Measurements from ENCODE around the gene ARF6.

The ARF6 gene

GRCh38 chr14:49863487-49864281, 29.2 kb upstream of the ARF6 start:
- ChIA-PET CTCF (interaction anchor here (0.6 to 6.1 kb wide), 12 partner anchors 10 to 962 kb away, joined by 3 to 91 read pairs (median 7); partner anchors contain the start of gene NEMF), POLR2A (interaction anchor here (0.5 to 2.9 kb wide), 14 partner anchors 10 to 517 kb away, joined by 3 to 19 read pairs (median 5); partner anchors contain the start of genes ARF6, MGAT2, NEMF and POLE2)
- Histone ChIP-seq H3K36me3 (ENCODE audit: control insufficient read depth in 2 of 2, insufficient read depth in 1 of 2, low read length in 2 of 2) (no peaks in the 10 kb centered on the region), H3K9me3 (ENCODE audit: control insufficient read depth, insufficient read depth, low read depth, low read length) (no peaks in the 10 kb centered on the region), H3K4me1 (ENCODE audit: control insufficient read depth, insufficient read depth, low read length) (peaks cover 5% of the 10 kb centered on the region; the same call in 1 of the 2 replicates), H3K4me3 (ENCODE audit: low read depth, low read length) (peak overlapping the region; percentile 53), H3K27ac (ENCODE audit: extremely low read depth, low read depth, low read length) (peak overlapping the region; percentile 77)
- peak; percentile 48; the same call in 1 of the 2 replicates for TF ChIP-seq TSHZ1 (tag by site-specific recombination; IDR thresholded peaks at IDR 0.05; ENCODE audit: borderline replicate concordance)
- TF ChIP-seq, protein P1, sequence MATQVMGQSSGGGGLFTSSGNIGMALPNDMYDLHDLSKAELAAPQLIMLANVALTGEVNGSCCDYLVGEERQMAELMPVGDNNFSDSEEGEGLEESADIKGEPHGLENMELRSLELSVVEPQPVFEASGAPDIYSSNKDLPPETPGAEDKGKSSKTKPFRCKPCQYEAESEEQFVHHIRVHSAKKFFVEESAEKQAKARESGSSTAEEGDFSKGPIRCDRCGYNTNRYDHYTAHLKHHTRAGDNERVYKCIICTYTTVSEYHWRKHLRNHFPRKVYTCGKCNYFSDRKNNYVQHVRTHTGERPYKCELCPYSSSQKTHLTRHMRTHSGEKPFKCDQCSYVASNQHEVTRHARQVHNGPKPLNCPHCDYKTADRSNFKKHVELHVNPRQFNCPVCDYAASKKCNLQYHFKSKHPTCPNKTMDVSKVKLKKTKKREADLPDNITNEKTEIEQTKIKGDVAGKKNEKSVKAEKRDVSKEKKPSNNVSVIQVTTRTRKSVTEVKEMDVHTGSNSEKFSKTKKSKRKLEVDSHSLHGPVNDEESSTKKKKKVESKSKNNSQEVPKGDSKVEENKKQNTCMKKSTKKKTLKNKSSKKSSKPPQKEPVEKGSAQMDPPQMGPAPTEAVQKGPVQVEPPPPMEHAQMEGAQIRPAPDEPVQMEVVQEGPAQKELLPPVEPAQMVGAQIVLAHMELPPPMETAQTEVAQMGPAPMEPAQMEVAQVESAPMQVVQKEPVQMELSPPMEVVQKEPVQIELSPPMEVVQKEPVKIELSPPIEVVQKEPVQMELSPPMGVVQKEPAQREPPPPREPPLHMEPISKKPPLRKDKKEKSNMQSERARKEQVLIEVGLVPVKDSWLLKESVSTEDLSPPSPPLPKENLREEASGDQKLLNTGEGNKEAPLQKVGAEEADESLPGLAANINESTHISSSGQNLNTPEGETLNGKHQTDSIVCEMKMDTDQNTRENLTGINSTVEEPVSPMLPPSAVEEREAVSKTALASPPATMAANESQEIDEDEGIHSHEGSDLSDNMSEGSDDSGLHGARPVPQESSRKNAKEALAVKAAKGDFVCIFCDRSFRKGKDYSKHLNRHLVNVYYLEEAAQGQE (tag by site-specific recombination; IDR thresholded peaks at IDR 0.05) = no peak
- TF ChIP-seq, protein P2, sequence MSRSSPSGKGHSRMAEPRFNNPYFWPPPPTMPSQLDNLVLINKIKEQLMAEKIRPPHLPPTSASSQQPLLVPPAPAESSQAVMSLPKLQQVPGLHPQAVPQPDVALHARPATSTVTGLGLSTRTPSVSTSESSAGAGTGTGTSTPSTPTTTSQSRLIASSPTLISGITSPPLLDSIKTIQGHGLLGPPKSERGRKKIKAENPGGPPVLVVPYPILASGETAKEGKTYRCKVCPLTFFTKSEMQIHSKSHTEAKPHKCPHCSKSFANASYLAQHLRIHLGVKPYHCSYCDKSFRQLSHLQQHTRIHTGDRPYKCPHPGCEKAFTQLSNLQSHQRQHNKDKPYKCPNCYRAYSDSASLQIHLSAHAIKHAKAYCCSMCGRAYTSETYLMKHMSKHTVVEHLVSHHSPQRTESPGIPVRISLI (tag by site-specific recombination; IDR thresholded peaks at IDR 0.05) = peak; percentile 88
- no peak for TF ChIP-seq ZNF549 (tag by site-specific recombination; IDR thresholded peaks at IDR 0.05)
- no peak for TF ChIP-seq ZNF76 (tag by site-specific recombination; IDR thresholded peaks at IDR 0.05; ENCODE audit: borderline replicate concordance, low read depth)
- TF ChIP-seq, protein P3, sequence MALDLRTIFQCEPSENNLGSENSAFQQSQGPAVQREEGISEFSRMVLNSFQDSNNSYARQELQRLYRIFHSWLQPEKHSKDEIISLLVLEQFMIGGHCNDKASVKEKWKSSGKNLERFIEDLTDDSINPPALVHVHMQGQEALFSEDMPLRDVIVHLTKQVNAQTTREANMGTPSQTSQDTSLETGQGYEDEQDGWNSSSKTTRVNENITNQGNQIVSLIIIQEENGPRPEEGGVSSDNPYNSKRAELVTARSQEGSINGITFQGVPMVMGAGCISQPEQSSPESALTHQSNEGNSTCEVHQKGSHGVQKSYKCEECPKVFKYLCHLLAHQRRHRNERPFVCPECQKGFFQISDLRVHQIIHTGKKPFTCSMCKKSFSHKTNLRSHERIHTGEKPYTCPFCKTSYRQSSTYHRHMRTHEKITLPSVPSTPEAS (tag by site-specific recombination; IDR thresholded peaks at IDR 0.05) = no peak
- no peak for TF ChIP-seq ZNF426 (tag by site-specific recombination; IDR thresholded peaks at IDR 0.05)
- no peak for TF ChIP-seq ZNF16 (tag by site-specific recombination; IDR thresholded peaks at IDR 0.05; ENCODE audit: low read depth)
- 0 out of 2 replicates have a peak, but pooled peaks have one; percentile 49 for TF ChIP-seq PRDM4 (tag by site-specific recombination; IDR thresholded peaks at IDR 0.05)
- no peak for TF ChIP-seq ZNF175 (tag by site-specific recombination; IDR thresholded peaks at IDR 0.05)
- TF ChIP-seq ZNF354C (tag by site-specific recombination; IDR thresholded peaks at IDR 0.05; ENCODE audit: borderline replicate concordance, low read depth) = no peak
- no peak for TF ChIP-seq AEBP2 (tag by site-specific recombination; IDR thresholded peaks at IDR 0.05; ENCODE audit: borderline replicate concordance)
- TF ChIP-seq ZNF488 (tag by site-specific recombination; IDR thresholded peaks at IDR 0.05) = no peak
- no peak for TF ChIP-seq ZNF747 (tag by site-specific recombination; IDR thresholded peaks at IDR 0.05)
- TF ChIP-seq BCL11B (tag by site-specific recombination; IDR thresholded peaks at IDR 0.05; ENCODE audit: low read depth) = no peak
- peak; percentile 92 for TF ChIP-seq ZBTB48 (tag by site-specific recombination; IDR thresholded peaks at IDR 0.05)
- TF ChIP-seq ZNF133 (tag by site-specific recombination; IDR thresholded peaks at IDR 0.05) = no peak
- no peak for TF ChIP-seq ZNF830 (tag by site-specific recombination; IDR thresholded peaks at IDR 0.05; ENCODE audit: low read depth)
- TF ChIP-seq SP2 (tag by site-specific recombination; IDR thresholded peaks at IDR 0.05) = peak; percentile 61
- TF ChIP-seq GFI1B (tag by site-specific recombination; IDR thresholded peaks at IDR 0.05) = no peak
